H1 (cell line): ENCODE data around the gene SND1. TPM values are rescaled to one million over a fixed set of nuclear protein-coding genes. Genes with fewer than 3 reads are reported as not detected.

Source experiments
- CTBP2 ChIP-seq: IDR thresholded peaks from 2 replicates; pipeline ENCODE4 v1.7.0; 2011; ENCODE audit warnings: borderline replicate concordance, mild to moderate bottlenecking, moderate library complexity, mixed read lengths, low read length; ENCODE audit not compliant: insufficient read depth, insufficient read length
- GTF2F1 ChIP-seq: IDR thresholded peaks from 2 replicates; pipeline ENCODE4 v1.6.1; 2012; ENCODE audit warnings: low read depth, low read length, improper control_type of control experiment, borderline replicate concordance
- POLR2A ChIP-seq, 2 experiments: IDR thresholded peaks; 1 replicate in 1 of 2; 2 replicates in 1 of 2; pipeline ENCODE4 v1.6.1; 2011; ENCODE audit warnings: low read depth in 2 of 2, low read length in 2 of 2, mild to moderate bottlenecking in 2 of 2; ENCODE audit errors: control extremely low read depth in 1 of 2
- RAD21 ChIP-seq, 2 experiments: IDR thresholded peaks in 1 of 2; conservative IDR thresholded peaks in 1 of 2; 2 replicates each; pipeline ENCODE4 v1.6.1; 2011; ENCODE audit warnings: low read depth in 2 of 2, low read length in 2 of 2, improper control_type of control experiment in 1 of 2, inconsistent platforms in 1 of 2, mild to moderate bottlenecking in 1 of 2, moderate library complexity in 1 of 2
- RXRA ChIP-seq: IDR thresholded peaks from 2 replicates; pipeline ENCODE4 v1.6.1; 2011; ENCODE audit warnings: low read depth, mild to moderate bottlenecking, low read length, moderate library complexity; ENCODE audit not compliant: insufficient read depth
- SIRT6 ChIP-seq: IDR thresholded peaks from one replicate; pipeline ENCODE4 v1.7.1; 2012; ENCODE audit warnings: low read length, inconsistent platforms
- SP1 ChIP-seq: IDR thresholded peaks from 2 replicates; pipeline ENCODE4 v1.6.1; 2011; ENCODE audit warnings: low read depth, low read length
- SP4 ChIP-seq: IDR thresholded peaks from 2 replicates; pipeline ENCODE4 v1.6.1; 2012; ENCODE audit warnings: low read length, inconsistent platforms
- polyA plus RNA-seq, 7 experiments: library from polyadenylated mRNA; depleted of rRNA in 3 of 7; stranded (reverse) in 5 of 7; unstranded in 2 of 7; fragments of >200 nt in 5 of 7; fragments of 200-250 nt in 2 of 7; gene quantifications; 1 replicate in 5 of 7; 2 replicates in 1 of 7; 4 replicates in 1 of 7; pipeline versions ENCODE4 v1.2.1 to v1.2.3, GENCODE V29; 2011 to 2013; ENCODE audit warnings: missing spikeins in 2 of 7, mixed read lengths in 2 of 7
- total RNA-seq: library from RNA; stranded (reverse); fragmentation: NEBNext Ultra II Directional; extraction: Animal tissue kit (Norgen Biotek cat#: 25700); gene quantifications from 2 replicates; pipeline ENCODE4 v1.2.1, GENCODE V29; 2021
- TF ChIP-seq, protein P1 (sequence below): IDR thresholded peaks from 2 replicates; pipeline ENCODE4 v1.6.1; 2012; ENCODE audit warnings: inconsistent platforms

SND1 gene
- total and polyA plus RNA-seq, 2 of the 8 experiments (the other 6 are each of a cell fraction or from before 2014, with no cell fraction given), result 122 to 290 TPM

- no peak for TF ChIP-seq CTBP2
- TF ChIP-seq POLR2A (IDR thresholded peaks at IDR 0.05; ENCODE audit: control extremely low read depth in 1 of 2, low read depth in 2 of 2, low read length in 2 of 2), result no peak
- TF ChIP-seq, protein P1, sequence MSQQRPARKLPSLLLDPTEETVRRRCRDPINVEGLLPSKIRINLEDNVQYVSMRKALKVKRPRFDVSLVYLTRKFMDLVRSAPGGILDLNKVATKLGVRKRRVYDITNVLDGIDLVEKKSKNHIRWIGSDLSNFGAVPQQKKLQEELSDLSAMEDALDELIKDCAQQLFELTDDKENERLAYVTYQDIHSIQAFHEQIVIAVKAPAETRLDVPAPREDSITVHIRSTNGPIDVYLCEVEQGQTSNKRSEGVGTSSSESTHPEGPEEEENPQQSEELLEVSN, result no peak
- TF ChIP-seq RXRA, result no peak
- no peak for TF ChIP-seq RAD21 (IDR thresholded peaks at IDR 0.05 in 1 of 2, conservative IDR thresholded peaks at IDR 0.05 in 1 of 2; ENCODE audit: low read depth in 2 of 2, low read length in 2 of 2)
- no peak for TF ChIP-seq SP1
- TF ChIP-seq SIRT6, result no peak
- no peak for TF ChIP-seq SP4
- no peak for TF ChIP-seq GTF2F1
These were observed 117.9 kb downstream of the SND1 start (continued) for GRCh38 chr7:127769696-127770400.
